Cardiac muscle cell (in vitro differentiated cells and primary cell): ENCODE measurements around the gene RACK1. TPM values are rescaled to one million over a fixed set of nuclear protein-coding genes. Genes with fewer than 3 reads are reported as not detected.

Source experiments
- DNase-seq, 2 donors: peaks; one replicate each; pipeline versions ENCODE4 v3.0.0 to v3.0.0-alpha.2; 2010 to 2017; ENCODE audit warnings: low read depth in 1 of 2, low spot score in 1 of 2
- H3K27ac ChIP-seq: fragments of 200-600 bp; sonication (generic); 2 replicates; pipeline ENCODE4 v1.5.1; 2016
- H3K27me3 ChIP-seq: fragments of 200-600 bp; sonication (generic); 2 replicates; pipeline ENCODE4 v1.6.0; 2016; ENCODE audit warnings: control low read depth
- H3K36me3 ChIP-seq: fragments of 200-600 bp; sonication (generic); 2 replicates; pipeline ENCODE4 v1.5.1; 2016; ENCODE audit warnings: control low read depth
- H3K4me1 ChIP-seq: fragments of 200-600 bp; sonication (generic); 2 replicates; pipeline ENCODE4 v1.8.1; 2017; ENCODE audit warnings: low read depth, mild to moderate bottlenecking, mixed run types
- H3K4me3 ChIP-seq: fragments of 200-600 bp; sonication (generic); 2 replicates; pipeline ENCODE4 v1.5.1; 2016; ENCODE audit warnings: mild to moderate bottlenecking
- H3K9me3 ChIP-seq: fragments of 200-600 bp; sonication (generic); 2 replicates; pipeline ENCODE4 v1.5.1; 2017; ENCODE audit warnings: low read depth, mild to moderate bottlenecking, control low read depth
- polyA plus RNA-seq: library from polyadenylated mRNA; unstranded; fragments of >200 nt; fragmentation: Nextera tagmentation; extraction: Ambion mirVana; gene quantifications from 2 replicates; pipeline ENCODE4 v1.2.1, GENCODE V29; 2016
- total RNA-seq: library from RNA; depleted of rRNA; stranded (reverse); fragments of >200 nt; gene quantifications from 2 replicates; pipeline ENCODE4 v1.2.3, GENCODE V29; 2016
- TF ChIP-seq, protein P1 (sequence below): IDR thresholded peaks from 2 replicates; pipeline ENCODE4 v1.5.1; 2012; ENCODE audit warnings: low read depth, mild to moderate bottlenecking, low read length

RACK1 gene
- total and polyA plus RNA-seq, 2 experiments from 2014 or later, result 803 to 2,235 TPM

DNA sequence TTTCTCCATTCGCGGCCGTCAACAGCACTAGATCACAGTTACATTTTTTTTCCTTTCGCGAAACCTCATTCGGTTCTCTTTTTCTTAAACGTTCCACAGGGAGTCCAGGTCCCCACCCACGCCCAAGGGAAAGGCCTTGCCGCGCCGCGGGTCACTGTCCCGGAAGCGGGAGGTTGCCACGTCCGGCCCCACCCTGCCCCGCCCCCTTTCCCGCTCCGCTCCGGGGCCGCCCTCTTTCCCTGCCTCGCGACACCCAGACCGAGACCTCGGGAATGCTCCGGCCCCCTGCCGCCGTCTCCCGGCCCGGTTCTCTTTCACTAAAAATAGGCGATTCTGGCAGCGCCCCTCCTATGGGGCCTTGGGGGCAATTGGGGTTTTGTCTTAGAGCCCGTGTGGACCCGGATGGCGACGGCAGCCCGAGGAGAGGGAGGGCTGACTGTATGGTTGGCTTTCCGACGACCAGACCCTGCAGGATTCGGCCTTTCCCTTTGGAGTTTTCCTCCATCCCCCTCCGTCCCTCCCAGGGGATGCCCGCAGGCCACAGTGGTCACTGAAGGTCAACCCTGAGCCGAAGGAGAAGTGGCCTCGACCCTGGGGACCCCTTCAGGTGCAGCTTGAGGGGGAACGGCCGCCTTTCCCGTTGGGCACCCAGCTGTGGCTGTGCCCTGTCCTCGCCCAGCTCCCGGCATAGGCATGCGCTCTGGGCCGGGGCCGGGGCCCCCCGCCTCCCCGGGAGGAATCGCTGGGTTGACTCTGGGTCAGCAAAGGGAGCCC, 2.8 kb upstream of the RACK1 start:
- TF ChIP-seq, protein P1, sequence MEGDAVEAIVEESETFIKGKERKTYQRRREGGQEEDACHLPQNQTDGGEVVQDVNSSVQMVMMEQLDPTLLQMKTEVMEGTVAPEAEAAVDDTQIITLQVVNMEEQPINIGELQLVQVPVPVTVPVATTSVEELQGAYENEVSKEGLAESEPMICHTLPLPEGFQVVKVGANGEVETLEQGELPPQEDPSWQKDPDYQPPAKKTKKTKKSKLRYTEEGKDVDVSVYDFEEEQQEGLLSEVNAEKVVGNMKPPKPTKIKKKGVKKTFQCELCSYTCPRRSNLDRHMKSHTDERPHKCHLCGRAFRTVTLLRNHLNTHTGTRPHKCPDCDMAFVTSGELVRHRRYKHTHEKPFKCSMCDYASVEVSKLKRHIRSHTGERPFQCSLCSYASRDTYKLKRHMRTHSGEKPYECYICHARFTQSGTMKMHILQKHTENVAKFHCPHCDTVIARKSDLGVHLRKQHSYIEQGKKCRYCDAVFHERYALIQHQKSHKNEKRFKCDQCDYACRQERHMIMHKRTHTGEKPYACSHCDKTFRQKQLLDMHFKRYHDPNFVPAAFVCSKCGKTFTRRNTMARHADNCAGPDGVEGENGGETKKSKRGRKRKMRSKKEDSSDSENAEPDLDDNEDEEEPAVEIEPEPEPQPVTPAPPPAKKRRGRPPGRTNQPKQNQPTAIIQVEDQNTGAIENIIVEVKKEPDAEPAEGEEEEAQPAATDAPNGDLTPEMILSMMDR, result peak; percentile 10
- Histone ChIP-seq H3K27ac (peak overlapping the region; percentile 92), H3K36me3 (peaks cover 7% of the 10 kb centered on the region), H3K9me3 (no peaks in the 10 kb centered on the region), H3K27me3 (no peaks in the 10 kb centered on the region), H3K4me3 (peak overlapping the region; percentile 71), H3K4me1 (peaks cover 35% of the 10 kb centered on the region)
- DNase-seq, result peak; percentile 86 to 89

DNA sequence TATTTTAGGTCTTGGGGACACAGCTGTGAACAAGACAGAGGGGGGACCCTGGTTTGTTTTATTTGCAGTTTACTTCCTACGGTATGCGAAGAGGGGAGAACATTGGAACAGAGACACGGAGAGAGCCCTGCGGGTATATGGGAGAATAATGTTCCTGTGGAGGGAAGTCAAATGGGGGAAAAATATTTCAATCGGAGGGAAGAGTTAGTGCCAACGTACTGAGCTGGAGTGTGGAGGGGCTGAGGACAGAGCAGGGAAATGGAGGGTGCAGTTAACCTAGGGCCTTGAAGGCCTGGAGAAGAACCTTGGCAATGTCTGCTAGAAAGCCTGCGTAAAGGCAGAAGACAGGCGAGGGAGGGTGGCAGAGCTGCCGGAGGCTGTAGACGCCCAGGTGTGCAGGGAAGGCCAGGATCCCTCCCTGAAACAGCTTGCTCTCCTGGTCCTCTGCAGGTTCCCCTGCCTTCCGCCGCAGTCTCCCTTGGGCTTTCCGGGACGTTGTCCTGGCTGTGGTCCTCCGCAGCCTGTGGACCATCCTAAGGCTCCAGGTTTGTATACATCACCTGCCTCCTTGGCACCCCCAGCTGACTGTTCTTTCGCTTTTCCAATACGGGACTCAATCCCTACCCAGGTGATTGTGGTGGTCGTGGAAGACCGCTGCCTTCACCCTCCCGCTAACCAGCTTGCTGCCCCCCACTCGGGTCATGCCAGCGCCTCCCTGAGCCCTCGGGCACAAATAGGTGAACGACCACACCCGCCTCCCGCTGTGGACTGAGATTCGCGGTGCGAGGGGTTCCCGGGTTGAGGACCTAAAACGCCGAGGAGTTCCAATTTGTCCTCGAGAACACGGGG, 1.9 kb upstream of the RACK1 start:
- no peaks in the 10 kb centered on the region for H3K9me3 ChIP-seq
- no peaks in the 10 kb centered on the region for H3K27me3 ChIP-seq
- DNase-seq, result no peak
- peaks cover 13% of the 10 kb centered on the region for H3K36me3 ChIP-seq
- peaks cover 31% of the 10 kb centered on the region for H3K4me1 ChIP-seq
- H3K4me3 ChIP-seq, result peak overlapping the region; percentile 71
- TF ChIP-seq, protein P1, result no peak
- H3K27ac ChIP-seq, result peak overlapping the region; percentile 92

DNA sequence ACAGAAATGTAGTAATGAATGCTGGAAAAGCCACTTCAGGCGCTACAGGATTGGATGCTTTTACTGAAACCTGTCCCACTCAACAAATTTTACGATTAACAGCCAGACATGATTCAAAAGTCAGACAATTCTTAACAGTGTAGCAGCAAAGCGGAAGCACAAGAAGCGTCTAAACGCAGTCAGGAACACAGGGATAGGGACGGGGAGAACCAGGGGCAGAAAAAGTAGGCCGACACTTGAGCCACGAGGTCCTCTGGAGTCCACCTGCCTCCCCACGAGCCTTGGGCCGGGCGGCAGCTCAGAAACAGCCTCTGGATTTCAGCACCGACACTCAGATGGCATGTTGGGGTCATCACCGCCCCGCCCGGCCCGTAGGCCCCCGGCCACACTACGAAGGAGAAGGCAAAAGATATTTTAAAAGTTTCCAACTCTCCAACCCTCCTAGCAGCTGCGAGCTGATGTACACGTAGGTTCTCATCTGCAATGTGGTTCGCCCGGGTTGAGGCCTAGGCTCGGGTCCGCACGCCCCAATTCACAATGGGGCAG, 615 bp downstream of the RACK1 start:
- H3K36me3 ChIP-seq, result peaks cover 36% of the 10 kb centered on the region
- no peaks in the 10 kb centered on the region for H3K27me3 ChIP-seq
- H3K9me3 ChIP-seq, result no peaks in the 10 kb centered on the region
- H3K27ac ChIP-seq, result peak overlapping the region; percentile 94
- peak overlapping the region; percentile 80 for H3K4me3 ChIP-seq
- DNase-seq, result no peak
- TF ChIP-seq, protein P1, result no peak
- peaks cover 17% of the 10 kb centered on the region for H3K4me1 ChIP-seq

DNA sequence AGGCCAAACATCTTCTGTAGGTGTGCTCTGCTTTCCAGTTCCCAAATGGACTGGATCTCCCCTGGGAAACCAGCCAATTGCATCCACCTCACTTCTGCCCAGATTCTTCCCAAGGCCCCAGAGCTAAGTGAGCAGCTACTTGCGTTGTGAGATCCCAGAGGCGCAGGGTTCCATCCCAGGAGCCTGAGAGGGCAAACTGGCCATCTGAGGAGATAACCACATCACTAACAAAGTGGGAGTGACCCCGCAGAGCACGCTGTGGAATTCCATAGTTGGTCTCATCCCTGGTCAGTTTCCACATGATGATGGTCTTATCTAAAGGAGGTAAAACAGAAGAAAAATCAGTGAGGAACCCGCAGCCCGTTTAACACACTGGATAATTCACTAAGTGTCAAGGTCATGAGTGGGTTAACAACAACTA, 1.7 kb downstream of the RACK1 start:
- Histone ChIP-seq H3K4me1 (peaks cover 13% of the 10 kb centered on the region), H3K4me3 (peak overlapping the region; percentile 80), H3K27me3 (no peaks in the 10 kb centered on the region), H3K9me3 (no peaks in the 10 kb centered on the region), H3K36me3 (peaks cover 47% of the 10 kb centered on the region), H3K27ac (peak overlapping the region; percentile 94)
- TF ChIP-seq, protein P1, result no peak
- peak in 1 of 2 donors; percentile 35 for DNase-seq

DNA sequence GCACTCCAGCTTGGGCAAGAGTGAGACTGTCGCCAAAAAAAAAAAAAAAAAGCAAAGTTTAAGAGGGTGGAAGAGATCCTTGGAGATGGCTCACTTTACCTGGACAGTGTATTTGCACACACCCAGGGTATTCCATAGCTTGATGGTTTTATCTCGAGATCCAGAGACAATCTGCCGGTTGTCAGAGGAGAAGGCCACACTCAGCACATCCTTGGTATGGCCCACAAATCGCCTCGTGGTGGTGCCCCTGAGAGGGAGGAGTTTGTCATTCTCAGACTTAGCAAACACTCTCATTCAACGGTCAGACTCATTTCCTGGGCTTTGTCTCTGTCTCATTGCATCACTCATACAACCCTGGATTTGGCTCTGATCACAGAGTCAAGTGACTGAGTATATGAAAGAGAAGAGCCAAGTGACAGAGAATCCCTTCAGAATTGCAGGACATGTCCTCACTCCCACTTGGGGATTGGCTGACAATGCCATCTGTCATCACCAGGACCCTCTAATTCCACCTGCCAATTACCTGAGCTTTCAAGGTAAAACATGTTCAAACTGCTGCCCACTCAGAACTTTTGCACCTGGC, 2.2 kb downstream of the RACK1 start:
- no peak overlapping the region for H3K27ac ChIP-seq
- peak overlapping the region; percentile 80 for H3K4me3 ChIP-seq
- TF ChIP-seq, protein P1, result no peak
- no peaks in the 10 kb centered on the region for H3K27me3 ChIP-seq
- H3K9me3 ChIP-seq, result no peaks in the 10 kb centered on the region
- peaks cover 50% of the 10 kb centered on the region for H3K36me3 ChIP-seq
- H3K4me1 ChIP-seq, result peaks cover 13% of the 10 kb centered on the region
- DNase-seq, result peak in 1 of 2 donors; percentile 85
